ENCODE data around the gene FAU. TPM values are rescaled to one million over a fixed set of nuclear protein-coding genes. Genes with fewer than 3 reads are reported as not detected.

FAU gene
- total and polyA plus RNA-seq, 2 of the 13 experiments (the other 11 are each of a cell fraction or from before 2014, with no cell fraction given), result 374 to 869 TPM

DNA sequence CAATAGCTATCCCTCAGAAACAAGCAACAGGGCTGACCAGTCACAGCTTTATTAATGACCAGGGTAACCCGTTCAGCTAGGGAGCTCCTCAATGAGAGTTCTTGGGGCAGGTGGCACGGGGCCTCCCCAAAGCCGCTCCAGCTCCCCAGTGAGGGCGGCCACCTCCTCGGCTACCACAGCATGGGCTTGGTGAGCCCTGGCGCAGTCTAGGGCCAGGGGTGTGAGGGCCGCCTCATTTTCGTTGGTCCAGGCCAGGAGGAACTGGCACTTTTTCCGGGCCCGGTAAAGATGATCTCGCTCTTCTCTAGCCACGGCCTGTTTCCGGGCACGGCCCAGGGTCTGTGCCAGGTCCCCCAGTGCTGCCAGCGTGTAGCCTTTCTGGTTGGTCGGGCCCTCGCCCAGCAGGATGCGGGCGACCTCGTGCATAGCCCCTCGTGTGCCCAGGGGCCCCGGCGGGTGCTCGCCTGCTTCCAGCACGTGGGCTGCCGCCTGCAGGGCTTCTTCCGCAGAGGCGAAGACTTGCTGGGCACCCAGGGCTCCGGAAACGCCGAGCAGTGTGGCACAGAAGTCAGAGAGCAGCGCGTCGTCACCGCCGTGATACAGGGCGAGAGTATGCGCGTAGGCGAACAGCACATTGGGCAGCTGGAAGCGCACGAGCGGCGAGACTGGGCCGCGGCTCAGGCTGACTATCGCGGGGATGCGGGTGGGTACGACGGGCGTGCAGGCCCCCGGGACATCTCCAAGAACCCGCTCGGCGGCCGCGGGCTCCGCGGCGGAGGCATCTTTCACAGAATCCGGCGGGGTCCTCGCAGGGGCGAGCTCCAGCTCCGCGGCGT, 5.3 kb downstream of the FAU start (continued):
- TF ChIP-seq, protein P1, sequence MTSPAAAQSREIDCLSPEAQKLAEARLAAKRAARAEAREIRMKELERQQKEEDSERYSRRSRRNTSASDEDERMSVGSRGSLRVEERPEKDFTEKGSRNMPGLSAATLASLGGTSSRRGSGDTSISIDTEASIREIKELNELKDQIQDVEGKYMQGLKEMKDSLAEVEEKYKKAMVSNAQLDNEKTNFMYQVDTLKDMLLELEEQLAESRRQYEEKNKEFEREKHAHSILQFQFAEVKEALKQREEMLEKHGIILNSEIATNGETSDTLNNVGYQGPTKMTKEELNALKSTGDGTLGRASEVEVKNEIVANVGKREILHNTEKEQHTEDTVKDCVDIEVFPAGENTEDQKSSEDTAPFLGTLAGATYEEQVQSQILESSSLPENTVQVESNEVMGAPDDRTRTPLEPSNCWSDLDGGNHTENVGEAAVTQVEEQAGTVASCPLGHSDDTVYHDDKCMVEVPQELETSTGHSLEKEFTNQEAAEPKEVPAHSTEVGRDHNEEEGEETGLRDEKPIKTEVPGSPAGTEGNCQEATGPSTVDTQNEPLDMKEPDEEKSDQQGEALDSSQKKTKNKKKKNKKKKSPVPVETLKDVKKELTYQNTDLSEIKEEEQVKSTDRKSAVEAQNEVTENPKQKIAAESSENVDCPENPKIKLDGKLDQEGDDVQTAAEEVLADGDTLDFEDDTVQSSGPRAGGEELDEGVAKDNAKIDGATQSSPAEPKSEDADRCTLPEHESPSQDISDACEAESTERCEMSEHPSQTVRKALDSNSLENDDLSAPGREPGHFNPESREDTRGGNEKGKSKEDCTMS (CRISPR knock-in tag; conservative IDR thresholded peaks at IDR 0.05), result no peak
- TF ChIP-seq ZNF350 (CRISPR knock-in tag; IDR thresholded peaks at IDR 0.05; ENCODE audit: borderline replicate concordance, low read depth), result no peak
- TF ChIP-seq, protein P2, sequence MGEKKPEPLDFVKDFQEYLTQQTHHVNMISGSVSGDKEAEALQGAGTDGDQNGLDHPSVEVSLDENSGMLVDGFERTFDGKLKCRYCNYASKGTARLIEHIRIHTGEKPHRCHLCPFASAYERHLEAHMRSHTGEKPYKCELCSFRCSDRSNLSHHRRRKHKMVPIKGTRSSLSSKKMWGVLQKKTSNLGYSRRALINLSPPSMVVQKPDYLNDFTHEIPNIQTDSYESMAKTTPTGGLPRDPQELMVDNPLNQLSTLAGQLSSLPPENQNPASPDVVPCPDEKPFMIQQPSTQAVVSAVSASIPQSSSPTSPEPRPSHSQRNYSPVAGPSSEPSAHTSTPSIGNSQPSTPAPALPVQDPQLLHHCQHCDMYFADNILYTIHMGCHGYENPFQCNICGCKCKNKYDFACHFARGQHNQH (CRISPR knock-in tag; IDR thresholded peaks at IDR 0.05), result no peak
- 0 out of 2 replicates have a peak, but pooled peaks have one; percentile 41 for TF ChIP-seq ZNF616 (CRISPR knock-in tag; IDR thresholded peaks at IDR 0.05; ENCODE audit: low read depth)
- TF ChIP-seq ZNF331 (CRISPR knock-in tag; IDR thresholded peaks at IDR 0.05), result no peak
- TF ChIP-seq SAP130 (CRISPR knock-in tag; IDR thresholded peaks at IDR 0.05; ENCODE audit: low read depth), result no peak
- TF ChIP-seq, protein P3, sequence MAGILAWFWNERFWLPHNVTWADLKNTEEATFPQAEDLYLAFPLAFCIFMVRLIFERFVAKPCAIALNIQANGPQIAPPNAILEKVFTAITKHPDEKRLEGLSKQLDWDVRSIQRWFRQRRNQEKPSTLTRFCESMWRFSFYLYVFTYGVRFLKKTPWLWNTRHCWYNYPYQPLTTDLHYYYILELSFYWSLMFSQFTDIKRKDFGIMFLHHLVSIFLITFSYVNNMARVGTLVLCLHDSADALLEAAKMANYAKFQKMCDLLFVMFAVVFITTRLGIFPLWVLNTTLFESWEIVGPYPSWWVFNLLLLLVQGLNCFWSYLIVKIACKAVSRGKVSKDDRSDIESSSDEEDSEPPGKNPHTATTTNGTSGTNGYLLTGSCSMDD (CRISPR knock-in tag; IDR thresholded peaks at IDR 0.05), result no peak
- TF ChIP-seq, protein P4, sequence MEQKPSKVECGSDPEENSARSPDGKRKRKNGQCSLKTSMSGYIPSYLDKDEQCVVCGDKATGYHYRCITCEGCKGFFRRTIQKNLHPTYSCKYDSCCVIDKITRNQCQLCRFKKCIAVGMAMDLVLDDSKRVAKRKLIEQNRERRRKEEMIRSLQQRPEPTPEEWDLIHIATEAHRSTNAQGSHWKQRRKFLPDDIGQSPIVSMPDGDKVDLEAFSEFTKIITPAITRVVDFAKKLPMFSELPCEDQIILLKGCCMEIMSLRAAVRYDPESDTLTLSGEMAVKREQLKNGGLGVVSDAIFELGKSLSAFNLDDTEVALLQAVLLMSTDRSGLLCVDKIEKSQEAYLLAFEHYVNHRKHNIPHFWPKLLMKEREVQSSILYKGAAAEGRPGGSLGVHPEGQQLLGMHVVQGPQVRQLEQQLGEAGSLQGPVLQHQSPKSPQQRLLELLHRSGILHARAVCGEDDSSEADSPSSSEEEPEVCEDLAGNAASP (CRISPR knock-in tag; IDR thresholded peaks at IDR 0.05; ENCODE audit: borderline replicate concordance), result no peak
- TF ChIP-seq, protein P5, sequence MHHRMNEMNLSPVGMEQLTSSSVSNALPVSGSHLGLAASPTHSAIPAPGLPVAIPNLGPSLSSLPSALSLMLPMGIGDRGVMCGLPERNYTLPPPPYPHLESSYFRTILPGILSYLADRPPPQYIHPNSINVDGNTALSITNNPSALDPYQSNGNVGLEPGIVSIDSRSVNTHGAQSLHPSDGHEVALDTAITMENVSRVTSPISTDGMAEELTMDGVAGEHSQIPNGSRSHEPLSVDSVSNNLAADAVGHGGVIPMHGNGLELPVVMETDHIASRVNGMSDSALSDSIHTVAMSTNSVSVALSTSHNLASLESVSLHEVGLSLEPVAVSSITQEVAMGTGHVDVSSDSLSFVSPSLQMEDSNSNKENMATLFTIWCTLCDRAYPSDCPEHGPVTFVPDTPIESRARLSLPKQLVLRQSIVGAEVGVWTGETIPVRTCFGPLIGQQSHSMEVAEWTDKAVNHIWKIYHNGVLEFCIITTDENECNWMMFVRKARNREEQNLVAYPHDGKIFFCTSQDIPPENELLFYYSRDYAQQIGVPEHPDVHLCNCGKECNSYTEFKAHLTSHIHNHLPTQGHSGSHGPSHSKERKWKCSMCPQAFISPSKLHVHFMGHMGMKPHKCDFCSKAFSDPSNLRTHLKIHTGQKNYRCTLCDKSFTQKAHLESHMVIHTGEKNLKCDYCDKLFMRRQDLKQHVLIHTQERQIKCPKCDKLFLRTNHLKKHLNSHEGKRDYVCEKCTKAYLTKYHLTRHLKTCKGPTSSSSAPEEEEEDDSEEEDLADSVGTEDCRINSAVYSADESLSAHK (CRISPR knock-in tag; IDR thresholded peaks at IDR 0.05; ENCODE audit: borderline replicate concordance), result no peak
- no peak for TF ChIP-seq IRF2 (CRISPR knock-in tag; IDR thresholded peaks at IDR 0.05)
- no peak for TF ChIP-seq TOPORS (CRISPR knock-in tag; IDR thresholded peaks at IDR 0.05)
- TF ChIP-seq, protein P6, sequence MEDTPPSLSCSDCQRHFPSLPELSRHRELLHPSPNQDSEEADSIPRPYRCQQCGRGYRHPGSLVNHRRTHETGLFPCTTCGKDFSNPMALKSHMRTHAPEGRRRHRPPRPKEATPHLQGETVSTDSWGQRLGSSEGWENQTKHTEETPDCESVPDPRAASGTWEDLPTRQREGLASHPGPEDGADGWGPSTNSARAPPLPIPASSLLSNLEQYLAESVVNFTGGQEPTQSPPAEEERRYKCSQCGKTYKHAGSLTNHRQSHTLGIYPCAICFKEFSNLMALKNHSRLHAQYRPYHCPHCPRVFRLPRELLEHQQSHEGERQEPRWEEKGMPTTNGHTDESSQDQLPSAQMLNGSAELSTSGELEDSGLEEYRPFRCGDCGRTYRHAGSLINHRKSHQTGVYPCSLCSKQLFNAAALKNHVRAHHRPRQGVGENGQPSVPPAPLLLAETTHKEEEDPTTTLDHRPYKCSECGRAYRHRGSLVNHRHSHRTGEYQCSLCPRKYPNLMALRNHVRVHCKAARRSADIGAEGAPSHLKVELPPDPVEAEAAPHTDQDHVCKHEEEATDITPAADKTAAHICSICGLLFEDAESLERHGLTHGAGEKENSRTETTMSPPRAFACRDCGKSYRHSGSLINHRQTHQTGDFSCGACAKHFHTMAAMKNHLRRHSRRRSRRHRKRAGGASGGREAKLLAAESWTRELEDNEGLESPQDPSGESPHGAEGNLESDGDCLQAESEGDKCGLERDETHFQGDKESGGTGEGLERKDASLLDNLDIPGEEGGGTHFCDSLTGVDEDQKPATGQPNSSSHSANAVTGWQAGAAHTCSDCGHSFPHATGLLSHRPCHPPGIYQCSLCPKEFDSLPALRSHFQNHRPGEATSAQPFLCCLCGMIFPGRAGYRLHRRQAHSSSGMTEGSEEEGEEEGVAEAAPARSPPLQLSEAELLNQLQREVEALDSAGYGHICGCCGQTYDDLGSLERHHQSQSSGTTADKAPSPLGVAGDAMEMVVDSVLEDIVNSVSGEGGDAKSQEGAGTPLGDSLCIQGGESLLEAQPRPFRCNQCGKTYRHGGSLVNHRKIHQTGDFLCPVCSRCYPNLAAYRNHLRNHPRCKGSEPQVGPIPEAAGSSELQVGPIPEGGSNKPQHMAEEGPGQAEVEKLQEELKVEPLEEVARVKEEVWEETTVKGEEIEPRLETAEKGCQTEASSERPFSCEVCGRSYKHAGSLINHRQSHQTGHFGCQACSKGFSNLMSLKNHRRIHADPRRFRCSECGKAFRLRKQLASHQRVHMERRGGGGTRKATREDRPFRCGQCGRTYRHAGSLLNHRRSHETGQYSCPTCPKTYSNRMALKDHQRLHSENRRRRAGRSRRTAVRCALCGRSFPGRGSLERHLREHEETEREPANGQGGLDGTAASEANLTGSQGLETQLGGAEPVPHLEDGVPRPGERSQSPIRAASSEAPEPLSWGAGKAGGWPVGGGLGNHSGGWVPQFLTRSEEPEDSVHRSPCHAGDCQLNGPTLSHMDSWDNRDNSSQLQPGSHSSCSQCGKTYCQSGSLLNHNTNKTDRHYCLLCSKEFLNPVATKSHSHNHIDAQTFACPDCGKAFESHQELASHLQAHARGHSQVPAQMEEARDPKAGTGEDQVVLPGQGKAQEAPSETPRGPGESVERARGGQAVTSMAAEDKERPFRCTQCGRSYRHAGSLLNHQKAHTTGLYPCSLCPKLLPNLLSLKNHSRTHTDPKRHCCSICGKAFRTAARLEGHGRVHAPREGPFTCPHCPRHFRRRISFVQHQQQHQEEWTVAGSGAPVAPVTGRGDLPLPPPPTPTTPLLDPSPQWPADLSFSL (CRISPR knock-in tag; IDR thresholded peaks at IDR 0.05), result 0 out of 2 replicates have a peak, but pooled peaks have one; percentile 43

All from HepG2 (cell line).